OCI-LY3 (cell line): ENCODE results near the gene TAC4.

Experiments used
- H2AFZ ChIP-seq: fragments of 200-600, 300-600 bp; shearing (Covaris generic); 2 replicates; pipeline ENCODE4 v1.6.0; 2014; ENCODE audit warnings: antibody characterized with exemption, low read depth, low read length
- H3K27ac ChIP-seq: fragments of 200-600, 300-600 bp; sonication (generic); 2 replicates; pipeline ENCODE4 v1.5.1; 2014; ENCODE audit warnings: mild to moderate bottlenecking, low read length, moderate library complexity, mixed read lengths
- H3K27me3 ChIP-seq: fragments of 200-600, 300-600 bp; sonication (generic); 2 replicates; pipeline ENCODE4 v1.6.1; 2014; ENCODE audit warnings: low read depth, low read length, mixed read lengths
- H3K36me3 ChIP-seq: fragments of 200-600, 300-600 bp; sonication (generic); replicated peaks from 2 replicates; pipeline ENCODE3; 2014; ENCODE audit warnings: low read depth, low read length, mixed read lengths
- H3K4me1 ChIP-seq: fragments of 300-600, 200-600 bp; sonication (generic); 2 replicates; pipeline ENCODE4 v1.6.1; 2014; ENCODE audit warnings: low read length, mixed read lengths
- H3K4me2 ChIP-seq: fragments of 200-600, 300-600 bp; sonication (generic); 2 replicates; pipeline ENCODE4 v1.6.1; 2014; ENCODE audit warnings: low read length, mixed read lengths
- H3K4me3 ChIP-seq: fragments of 300-600, 200-600 bp; sonication (generic); 2 replicates; pipeline ENCODE4 v1.5.1; 2014; ENCODE audit warnings: antibody characterized with exemption, mild to moderate bottlenecking, low read length, moderate library complexity
- H3K79me2 ChIP-seq: fragments of 300-600, 200-600 bp; shearing (Covaris generic); 2 replicates; pipeline ENCODE4 v1.6.1; 2014; ENCODE audit warnings: mild to moderate bottlenecking, low read length, mixed read lengths
- H3K9ac ChIP-seq: fragments of 300-600, 200-600 bp; shearing (Covaris generic); 2 replicates; pipeline ENCODE4 v1.6.0; 2014; ENCODE audit warnings: mild to moderate bottlenecking, low read length, moderate library complexity
- H3K9me3 ChIP-seq: fragments of 200-600, 300-600 bp; shearing (Covaris generic); 2 replicates; pipeline ENCODE4 v1.6.1; 2014; ENCODE audit warnings: low read length, mixed read lengths; ENCODE audit not compliant: insufficient read depth
- H4K20me1 ChIP-seq: fragments of 200-600, 300-600 bp; sonication (generic); 2 replicates; pipeline ENCODE4 v1.6.1; 2016; ENCODE audit warnings: low read length, mixed read lengths; ENCODE audit not compliant: insufficient read depth
- CTCF ChIP-seq: fragments of 200-600, 300-600 bp; sonication (generic); IDR thresholded peaks from 2 replicates; pipeline ENCODE4 v1.5.1; 2014; ENCODE audit warnings: antibody characterized with exemption, low read length, low read depth
- EZH2phosphoT487 ChIP-seq: fragments of 200-600 bp; shearing (Covaris generic); IDR thresholded peaks from 2 replicates; pipeline ENCODE4 v1.6.1; 2018; ENCODE audit warnings: antibody characterized with exemption, mixed run types, low read depth

TAC4 gene

DNA sequence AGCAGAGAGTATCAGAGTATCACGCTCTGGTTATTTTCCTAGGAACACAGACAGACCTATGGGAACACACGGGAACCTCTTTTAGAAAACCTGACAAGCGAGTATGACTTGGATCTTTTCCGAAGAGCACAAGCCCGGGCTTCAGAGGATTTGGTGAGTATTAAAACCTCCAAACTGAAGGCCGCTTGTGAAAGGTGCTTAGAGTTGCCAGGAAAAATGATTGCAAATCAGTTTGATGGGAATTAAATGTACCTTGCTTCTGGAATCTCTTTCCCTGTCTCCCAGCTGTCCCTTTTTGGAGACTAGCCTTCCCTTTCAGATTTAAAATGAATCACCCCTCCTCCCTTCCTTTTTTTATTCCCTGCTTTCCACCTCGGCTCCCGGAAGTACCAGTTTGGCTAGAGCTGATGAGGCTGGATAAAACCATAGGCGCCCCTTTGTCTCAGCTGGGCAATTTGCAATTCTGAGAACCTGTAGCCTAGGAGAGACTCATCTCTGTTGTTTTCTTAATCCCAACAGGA lies 32.0 kb downstream of the TAC4 start:
- H3K27me3 ChIP-seq, result no peaks in the 10 kb centered on the region
- peaks cover 42% of the 10 kb centered on the region for H3K36me3 ChIP-seq
- H3K4me1 ChIP-seq, result no peaks in the 10 kb centered on the region
- H3K9ac ChIP-seq, result no peak overlapping the region
- TF ChIP-seq CTCF (no peak), EZH2phosphoT487 (no peak)
- H3K4me2 ChIP-seq, result no peak overlapping the region
- no peak overlapping the region for H3K4me3 ChIP-seq
- no peaks in the 10 kb centered on the region for H3K9me3 ChIP-seq
- peaks cover 2% of the 10 kb centered on the region; the same call in 1 of the 2 replicates for H3K79me2 ChIP-seq
- 0 out of 2 replicates have a peak, but pooled peaks cover 3% of the 10 kb centered on the region for H4K20me1 ChIP-seq
- no peak overlapping the region for H2AFZ ChIP-seq
- H3K27ac ChIP-seq, result no peak overlapping the region

- H3K9ac ChIP-seq, result no peak overlapping the region
- no peak overlapping the region for H3K4me3 ChIP-seq
- no peaks in the 10 kb centered on the region for H3K27me3 ChIP-seq
- no peak overlapping the region for H2AFZ ChIP-seq
- peaks cover 41% of the 10 kb centered on the region for H3K36me3 ChIP-seq
- no peak for TF ChIP-seq CTCF
- TF ChIP-seq EZH2phosphoT487, result no peak
- H3K9me3 ChIP-seq, result no peaks in the 10 kb centered on the region
- H3K27ac ChIP-seq, result no peak overlapping the region
- H4K20me1 ChIP-seq, result 0 out of 2 replicates have a peak, but pooled peaks cover 3% of the 10 kb centered on the region
- no peaks in the 10 kb centered on the region for H3K4me1 ChIP-seq
- H3K79me2 ChIP-seq, result peaks cover 2% of the 10 kb centered on the region; the same call in 1 of the 2 replicates
- no peak overlapping the region for H3K4me2 ChIP-seq
These were observed 32.9 kb downstream of the TAC4 start for GRCh38 chr17:49814781-49815529.

DNA sequence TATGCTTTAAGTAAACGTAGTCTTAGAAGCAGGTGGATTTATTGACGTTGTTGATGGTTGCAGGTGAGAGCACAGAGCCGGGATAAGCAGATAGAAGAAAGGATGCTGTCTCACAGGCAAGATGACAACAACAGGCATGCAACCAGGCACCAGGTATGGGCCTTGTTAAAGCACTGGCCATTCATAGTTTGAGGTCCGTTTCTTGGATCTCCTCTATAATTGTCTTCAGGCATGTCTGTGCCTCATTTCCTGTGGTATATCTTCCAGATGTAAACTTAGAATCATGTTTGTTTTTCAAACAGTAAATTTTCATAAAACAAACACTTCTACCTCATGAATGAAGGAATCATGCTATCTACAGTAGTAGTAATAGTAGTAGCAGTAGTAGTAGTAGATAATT lies 38.8 kb downstream of the TAC4 start:
- TF ChIP-seq EZH2phosphoT487 (no peak), CTCF (no peak)
- H3K27ac ChIP-seq, result no peak overlapping the region

GRCh38 chr17:49798738-49799137 lies 49.1 kb downstream of the TAC4 start:
- Histone ChIP-seq H4K20me1 (peaks cover 6% of the 10 kb centered on the region; the same call in 1 of the 2 replicates), H3K36me3 (peaks cover 45% of the 10 kb centered on the region), H3K4me3 (no peak overlapping the region), H3K27me3 (no peaks in the 10 kb centered on the region), H3K79me2 (peaks cover 48% of the 10 kb centered on the region), H3K27ac (no peak overlapping the region), H3K9me3 (no peaks in the 10 kb centered on the region), H3K4me2 (no peak overlapping the region), H2AFZ (no peak overlapping the region), H3K9ac (no peak overlapping the region), H3K4me1 (no peaks in the 10 kb centered on the region)
- TF ChIP-seq CTCF (no peak), EZH2phosphoT487 (no peak)

More for the DNA sequence above, 38.8 kb downstream of the TAC4 start:
- no peak overlapping the region for H3K9ac ChIP-seq
- no peaks in the 10 kb centered on the region for H3K9me3 ChIP-seq
- H3K36me3 ChIP-seq, result peaks cover 56% of the 10 kb centered on the region
- H2AFZ ChIP-seq, result no peak overlapping the region
- no peak overlapping the region for H3K4me2 ChIP-seq
- no peak overlapping the region for H3K4me3 ChIP-seq
- H3K4me1 ChIP-seq, result no peaks in the 10 kb centered on the region
- 0 out of 2 replicates have a peak, but pooled peaks cover 1% of the 10 kb centered on the region for H4K20me1 ChIP-seq
- H3K27me3 ChIP-seq, result no peaks in the 10 kb centered on the region
- H3K79me2 ChIP-seq, result peaks cover 11% of the 10 kb centered on the region; the same call in 1 of the 2 replicates
